ENCODE measurements around the gene ANKHD1.

DNA sequence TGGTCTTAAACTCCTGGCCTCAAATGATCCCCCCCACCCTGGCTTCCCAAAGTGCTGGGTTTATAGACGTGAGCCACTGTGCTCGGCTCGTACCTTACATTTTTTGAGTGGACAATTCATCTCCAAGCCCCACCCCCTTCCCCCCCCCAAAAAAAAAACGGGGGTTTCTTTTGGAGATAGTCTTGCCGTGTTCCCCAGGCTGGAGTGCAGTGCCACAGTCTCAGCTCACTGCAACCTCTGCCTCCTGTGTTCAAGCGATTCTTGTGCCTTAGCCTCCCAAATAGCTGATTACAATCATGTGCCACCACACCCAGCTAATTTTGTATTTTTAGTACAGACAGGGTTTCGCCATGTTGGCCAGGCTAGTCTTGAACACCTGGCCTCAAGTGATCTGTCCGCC, 31.3 kb downstream of the ANKHD1 start:
- TF ChIP-seq, protein P1, sequence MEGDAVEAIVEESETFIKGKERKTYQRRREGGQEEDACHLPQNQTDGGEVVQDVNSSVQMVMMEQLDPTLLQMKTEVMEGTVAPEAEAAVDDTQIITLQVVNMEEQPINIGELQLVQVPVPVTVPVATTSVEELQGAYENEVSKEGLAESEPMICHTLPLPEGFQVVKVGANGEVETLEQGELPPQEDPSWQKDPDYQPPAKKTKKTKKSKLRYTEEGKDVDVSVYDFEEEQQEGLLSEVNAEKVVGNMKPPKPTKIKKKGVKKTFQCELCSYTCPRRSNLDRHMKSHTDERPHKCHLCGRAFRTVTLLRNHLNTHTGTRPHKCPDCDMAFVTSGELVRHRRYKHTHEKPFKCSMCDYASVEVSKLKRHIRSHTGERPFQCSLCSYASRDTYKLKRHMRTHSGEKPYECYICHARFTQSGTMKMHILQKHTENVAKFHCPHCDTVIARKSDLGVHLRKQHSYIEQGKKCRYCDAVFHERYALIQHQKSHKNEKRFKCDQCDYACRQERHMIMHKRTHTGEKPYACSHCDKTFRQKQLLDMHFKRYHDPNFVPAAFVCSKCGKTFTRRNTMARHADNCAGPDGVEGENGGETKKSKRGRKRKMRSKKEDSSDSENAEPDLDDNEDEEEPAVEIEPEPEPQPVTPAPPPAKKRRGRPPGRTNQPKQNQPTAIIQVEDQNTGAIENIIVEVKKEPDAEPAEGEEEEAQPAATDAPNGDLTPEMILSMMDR (conservative IDR thresholded peaks at IDR 0.05; ENCODE audit: low read length): no peak
- no peak for TF ChIP-seq EZH2phosphoT487 (IDR thresholded peaks at IDR 0.05; ENCODE audit: borderline replicate concordance)

Data from Loucy (cell line).